SK-N-SH (cell line): Measurements from ENCODE around the gene MFAP1. TPM values are rescaled to one million over a fixed set of nuclear protein-coding genes. Genes with fewer than 3 reads are reported as not detected.

ENCODE experiments used
- CTCF ChIA-PET: fragments of 300-600, 350-600 bp; formaldehyde crosslinking; extraction: SDS; loops from one replicate; lab custom pipeline; 2021; lab: Yijun Ruan, JAX
- POLR2A ChIA-PET: fragments of 350-600 bp; sonication (Branson Sonifier 250); formaldehyde crosslinking; extraction: SDS; loops from one replicate; lab custom pipeline; 2020; ENCODE audit warnings: antibody characterized with exemption, inconsistent platforms; lab: Yijun Ruan, JAX
- DNase-seq: peaks from one replicate; pipeline ENCODE4 v3.0.0; 2012
- H2AFZ ChIP-seq: fragments of 200-600 bp; sonication (generic); 2 replicates; pipeline ENCODE4 v1.8.1; 2016; ENCODE audit warnings: antibody characterized with exemption, mild to moderate bottlenecking, low read depth
- H3F3A ChIP-seq: fragments of 200-600 bp; sonication (generic); replicated peaks from 2 replicates; pipeline ENCODE3; 2016; ENCODE audit warnings: antibody characterized with exemption, mild to moderate bottlenecking; ENCODE audit not compliant: insufficient read depth
- H3K27ac ChIP-seq, 2 experiments: fragments of 200-500 bp in 1 of 2; fragments of 200-600 bp in 1 of 2; sonication (Bioruptor generic) in 1 of 2; sonication (generic), shearing (Covaris generic) in 1 of 2; 2 replicates each; pipeline versions ENCODE4 v1.5.1 to v1.6.1; 2014 to 2016; ENCODE audit warnings: low read depth in 2 of 2, inconsistent platforms in 1 of 2, low read length in 1 of 2, mild to moderate bottlenecking in 1 of 2, mixed read lengths in 1 of 2
- H3K27me3 ChIP-seq: fragments of 200-600 bp; sonication (generic), shearing (Covaris generic); 2 replicates; pipeline ENCODE4 v1.6.1; 2016; ENCODE audit warnings: mixed run types; ENCODE audit not compliant: insufficient read depth
- H3K36me3 ChIP-seq, 2 experiments: fragments of 200-500 bp in 1 of 2; fragments of 200-600 bp in 1 of 2; sonication (Bioruptor generic) in 1 of 2; sonication (generic) in 1 of 2; replicated peaks in 1 of 2; 2 replicates each; pipeline versions ENCODE3 to v1.5.1; 2014 to 2016; ENCODE audit warnings: low read length in 1 of 2, mild to moderate bottlenecking in 1 of 2; ENCODE audit not compliant: insufficient read depth in 2 of 2, control insufficient read depth in 1 of 2
- H3K4me1 ChIP-seq, 2 experiments: fragments of 200-500 bp in 1 of 2; fragments of 200-600 bp in 1 of 2; sonication (Bioruptor generic) in 1 of 2; sonication (generic), shearing (Covaris generic) in 1 of 2; 2 replicates each; pipeline versions ENCODE4 v1.5.1 to v1.6.1; 2014 to 2016; ENCODE audit warnings: low read depth in 1 of 2, low read length in 1 of 2, mixed run types in 1 of 2; ENCODE audit not compliant: insufficient read depth in 2 of 2, control insufficient read depth in 1 of 2
- H3K4me2 ChIP-seq: fragments of 200-600 bp; sonication (generic), shearing (Covaris generic); 2 replicates; pipeline ENCODE4 v1.6.1; 2017; ENCODE audit warnings: mixed run types
- H3K4me3 ChIP-seq, 2 experiments: fragments of 200-500 bp in 1 of 2; fragments of 200-600 bp in 1 of 2; sonication (Bioruptor generic) in 1 of 2; sonication (generic), shearing (Covaris generic) in 1 of 2; 2 replicates each; pipeline versions ENCODE4 v1.5.1 to v1.8.1; 2014 to 2016; ENCODE audit warnings: low read depth in 2 of 2, inconsistent platforms in 1 of 2, low read length in 1 of 2, mild to moderate bottlenecking in 1 of 2, mixed read lengths in 1 of 2, moderate library complexity in 1 of 2
- H3K79me2 ChIP-seq: fragments of 200-600 bp; sonication (generic); 2 replicates; pipeline ENCODE4 v1.8.1; 2017; ENCODE audit warnings: mild to moderate bottlenecking; ENCODE audit not compliant: insufficient read depth
- H3K9ac ChIP-seq: fragments of 200-600 bp; sonication (generic); 2 replicates; pipeline ENCODE4 v1.6.1; 2017; ENCODE audit warnings: mixed run types
- H3K9me2 ChIP-seq: fragments of 200-600 bp; sonication (generic); 2 replicates; pipeline ENCODE4 v1.6.1; 2017; ENCODE audit warnings: mixed run types
- H3K9me3 ChIP-seq: fragments of 200-600 bp; sonication (generic); 2 replicates; pipeline ENCODE4 v1.6.1; 2017; ENCODE audit warnings: mixed run types, mild to moderate bottlenecking, moderate library complexity
- H4K20me1 ChIP-seq: fragments of 200-600 bp; sonication (generic); 2 replicates; pipeline ENCODE4 v1.6.1; 2017; ENCODE audit warnings: mild to moderate bottlenecking, mixed run types; ENCODE audit not compliant: insufficient read depth
- CTCF ChIP-seq: fragments of 200-600 bp; sonication (generic); IDR thresholded peaks from 2 replicates; pipeline ENCODE4 v1.6.1; 2017; ENCODE audit warnings: antibody characterized with exemption, mild to moderate bottlenecking, moderate library complexity
- EP300 ChIP-seq, 2 experiments: IDR thresholded peaks; 2 replicates each; pipeline versions ENCODE4 v1.4.0 to v1.6.1; 2012; ENCODE audit warnings: borderline replicate concordance in 1 of 2, low read depth in 1 of 2, low read length in 1 of 2
- EZH2phosphoT487 ChIP-seq: fragments of 200-600 bp; sonication (generic); IDR thresholded peaks from 2 replicates; pipeline ENCODE4 v1.6.1; 2017; ENCODE audit warnings: low read depth, mixed run types, mild to moderate bottlenecking, antibody characterized with exemption, moderate library complexity, borderline replicate concordance
- FOXM1 ChIP-seq: IDR thresholded peaks from 2 replicates; pipeline ENCODE4 v1.4.0; 2012; ENCODE audit warnings: low read depth, mild to moderate bottlenecking
- GABPA ChIP-seq: IDR thresholded peaks from 2 replicates; pipeline ENCODE4 v1.4.0; 2012; ENCODE audit warnings: low read depth, mild to moderate bottlenecking
- MAX ChIP-seq: IDR thresholded peaks from 2 replicates; pipeline ENCODE4 v1.4.0; 2012; ENCODE audit warnings: low read depth
- MEF2A ChIP-seq: IDR thresholded peaks from 2 replicates; pipeline ENCODE4 v1.4.0; 2012; ENCODE audit warnings: low read depth, borderline replicate concordance
- NRF1 ChIP-seq: IDR thresholded peaks from 2 replicates; pipeline ENCODE4 v1.6.1; 2012; ENCODE audit warnings: low read depth, mild to moderate bottlenecking, low read length
- POLR2AphosphoS5 ChIP-seq: IDR thresholded peaks from 2 replicates; pipeline ENCODE4 v1.6.1; 2012; ENCODE audit warnings: low read depth, low read length
- RAD21 ChIP-seq: IDR thresholded peaks from 2 replicates; pipeline ENCODE4 v1.6.1; 2012; ENCODE audit warnings: mild to moderate bottlenecking, low read length
- RCOR1 ChIP-seq: fragments of 150-350 bp; IDR thresholded peaks from 2 replicates; pipeline ENCODE4 v1.6.1; 2017; ENCODE audit warnings: antibody characterized with exemption, low read length
- SMC3 ChIP-seq: IDR thresholded peaks from 2 replicates; pipeline ENCODE4 v1.6.1; 2012; ENCODE audit warnings: low read depth, low read length, improper control_type of control experiment
- WGBS: methylation state at CpG from one replicate; pipeline ENCODE4 v1.1.6; 2017; ENCODE audit warnings: low lambda C conversion rate; 5-methylcytosine and 5-hydroxymethylcytosine counted together
- polyA plus RNA-seq, 3 experiments: library from polyadenylated mRNA; depleted of rRNA; stranded (reverse); fragments of >200 nt; gene quantifications; 2 replicates each; pipeline ENCODE4 v1.2.3, GENCODE V29; 2012

MFAP1 gene
- polyA plus RNA-seq, 1 of the 3 experiments (the other 2 are of a cell fraction): 16.5 TPM

GRCh38 chr15:43873651-43874050 lies 49.2 kb upstream of the MFAP1 start:
- no peak overlapping the region for H3K4me3 ChIP-seq
- ChIA-PET POLR2A (no interaction called here), CTCF (interaction anchor here (1.8 to 2.7 kb wide), 4 partner anchors 9 to 252 kb away, joined by 6 to 27 read pairs (median 10); partner anchors contain the start of gene MFAP1)
- no peaks in the 10 kb centered on the region for H3K79me2 ChIP-seq
- no peaks in the 10 kb centered on the region for H3K9me2 ChIP-seq
- H4K20me1 ChIP-seq: no peaks in the 10 kb centered on the region
- H3K4me1 ChIP-seq: no peaks in the 10 kb centered on the region; a peak in 1 of 4 replicates
- no peak for DNase-seq
- H3K4me2 ChIP-seq: no peak overlapping the region
- no peak for TF ChIP-seq MAX
- no peak for TF ChIP-seq NRF1
- TF ChIP-seq RCOR1: no peak
- no peak for TF ChIP-seq POLR2AphosphoS5
- TF ChIP-seq FOXM1: no peak
- no peak for TF ChIP-seq EZH2phosphoT487
- WGBS: 94% methylated on average over 10 of the region's 10 CpGs
- H3K27me3 ChIP-seq: no peaks in the 10 kb centered on the region
- peaks cover 51 to 67% of the 10 kb centered on the region in 2 experiments for H3K36me3 ChIP-seq
- H3K9me3 ChIP-seq: no peaks in the 10 kb centered on the region
- H3K27ac ChIP-seq: no peak overlapping the region
- peaks cover 21% of the 10 kb centered on the region for H3F3A ChIP-seq
- no peak overlapping the region for H3K9ac ChIP-seq
- no peak overlapping the region for H2AFZ ChIP-seq

- no peaks in the 10 kb centered on the region for H4K20me1 ChIP-seq
- DNase-seq: peak; percentile 62
- no peaks in the 10 kb centered on the region; a peak in 1 of 4 replicates for H3K4me1 ChIP-seq
- H3K9ac ChIP-seq: no peak overlapping the region
- H3K9me3 ChIP-seq: no peaks in the 10 kb centered on the region
- no peak overlapping the region for H3K4me2 ChIP-seq
- no peaks in the 10 kb centered on the region for H3K9me2 ChIP-seq
- 79% methylated on average over 6 of the region's 6 CpGs for WGBS
- no peak overlapping the region for H3K27ac ChIP-seq
- ChIA-PET POLR2A (no interaction called here), CTCF (interaction anchor here (0.5 to 3.0 kb wide), 30 partner anchors 10 to 866 kb away, joined by 3 to 27 read pairs (median 4); partner anchors contain the start of gene MFAP1)
- no peak overlapping the region for H2AFZ ChIP-seq
- H3K4me3 ChIP-seq: no peak overlapping the region; a peak in 1 of 4 replicates
- no peaks in the 10 kb centered on the region for H3K27me3 ChIP-seq
- peaks cover 18% of the 10 kb centered on the region for H3F3A ChIP-seq
- H3K36me3 ChIP-seq: peaks cover 55 to 72% of the 10 kb centered on the region in 2 experiments
- TF ChIP-seq FOXM1 (no peak), MEF2A (no peak), NRF1 (no peak), GABPA (no peak), MAX (no peak), RCOR1 (no peak), EP300 (IDR thresholded peaks at IDR 0.05; ENCODE audit: borderline replicate concordance in 1 of 2, low read depth in 1 of 2, low read length in 1 of 2) (no peak), RAD21 (peak; percentile 87), SMC3 (peak; percentile 56), CTCF (peak; percentile 79)
- H3K79me2 ChIP-seq: no peaks in the 10 kb centered on the region
Observed at GRCh38 chr15:43872416-43873020, 48.0 kb upstream of the MFAP1 start.
